OCI-LY3 (cell line): Measurements from ENCODE around the gene TP53I11.

Experiments used
- EZH2phosphoT487 ChIP-seq: fragments of 200-600 bp; shearing (Covaris generic); IDR thresholded peaks from 2 replicates; pipeline ENCODE4 v1.6.1; 2018; ENCODE audit warnings: antibody characterized with exemption, mixed run types, low read depth
- TF ChIP-seq, protein P1 (sequence below): fragments of 200-600, 300-600 bp; sonication (generic); IDR thresholded peaks from 2 replicates; pipeline ENCODE4 v1.5.1; 2014; ENCODE audit warnings: antibody characterized with exemption, low read length, low read depth

DNA sequence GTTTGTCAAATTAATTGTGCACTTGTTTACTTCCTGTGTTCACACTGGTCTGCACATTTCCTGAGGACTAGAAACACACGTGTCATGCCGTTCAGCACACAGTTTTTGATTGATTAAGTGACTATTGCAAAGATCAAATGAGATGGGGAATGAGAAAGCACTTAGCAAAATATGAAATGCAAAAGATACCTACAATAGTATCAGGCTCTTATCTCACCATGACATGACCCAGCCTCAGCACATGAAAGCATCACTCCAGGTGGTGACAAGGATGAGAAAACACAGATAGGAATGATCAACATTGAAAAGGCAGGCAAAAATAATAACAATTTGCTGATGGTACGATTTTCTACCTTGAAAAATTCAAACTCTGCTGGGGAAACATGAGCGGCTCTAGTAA is 42.1 kb upstream of the TP53I11 start:
- TF ChIP-seq, protein P1, sequence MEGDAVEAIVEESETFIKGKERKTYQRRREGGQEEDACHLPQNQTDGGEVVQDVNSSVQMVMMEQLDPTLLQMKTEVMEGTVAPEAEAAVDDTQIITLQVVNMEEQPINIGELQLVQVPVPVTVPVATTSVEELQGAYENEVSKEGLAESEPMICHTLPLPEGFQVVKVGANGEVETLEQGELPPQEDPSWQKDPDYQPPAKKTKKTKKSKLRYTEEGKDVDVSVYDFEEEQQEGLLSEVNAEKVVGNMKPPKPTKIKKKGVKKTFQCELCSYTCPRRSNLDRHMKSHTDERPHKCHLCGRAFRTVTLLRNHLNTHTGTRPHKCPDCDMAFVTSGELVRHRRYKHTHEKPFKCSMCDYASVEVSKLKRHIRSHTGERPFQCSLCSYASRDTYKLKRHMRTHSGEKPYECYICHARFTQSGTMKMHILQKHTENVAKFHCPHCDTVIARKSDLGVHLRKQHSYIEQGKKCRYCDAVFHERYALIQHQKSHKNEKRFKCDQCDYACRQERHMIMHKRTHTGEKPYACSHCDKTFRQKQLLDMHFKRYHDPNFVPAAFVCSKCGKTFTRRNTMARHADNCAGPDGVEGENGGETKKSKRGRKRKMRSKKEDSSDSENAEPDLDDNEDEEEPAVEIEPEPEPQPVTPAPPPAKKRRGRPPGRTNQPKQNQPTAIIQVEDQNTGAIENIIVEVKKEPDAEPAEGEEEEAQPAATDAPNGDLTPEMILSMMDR: no peak
- TF ChIP-seq EZH2phosphoT487: no peak
